ENCODE data around the gene PCDHGA11.
"Not testable (repeated sequence)": the region's sequence is repeated elsewhere in the genome, so short reads cannot be mapped to it uniquely, and the experiment has no call there.

- TF ChIP-seq CTCF, POLR2A (IDR thresholded peaks at IDR 0.05): not testable (repeated sequence)
Observed at GRCh38 chr5:141432308-141432707, 11.5 kb downstream of the PCDHGA11 start.
